ENCODE data around the gene BEX1.
"Not testable (repeated sequence)": the region's sequence is repeated elsewhere in the genome, so short reads cannot be mapped to it uniquely, and the experiment has no call there.

Gene BEX1

GRCh38 chrX:103063918-103064434, at the start of gene BEX1:
TSS of gene BEX1 (minus strand) at chrX:103064171. CDS start at chrX:103063274, 897 bp downstream.
- DNase-seq, result peak; percentile 71

GRCh38 chrX:103109497-103109896, 45.5 kb upstream of the BEX1 start:
- not testable (repeated sequence) for DNase-seq

DNA sequence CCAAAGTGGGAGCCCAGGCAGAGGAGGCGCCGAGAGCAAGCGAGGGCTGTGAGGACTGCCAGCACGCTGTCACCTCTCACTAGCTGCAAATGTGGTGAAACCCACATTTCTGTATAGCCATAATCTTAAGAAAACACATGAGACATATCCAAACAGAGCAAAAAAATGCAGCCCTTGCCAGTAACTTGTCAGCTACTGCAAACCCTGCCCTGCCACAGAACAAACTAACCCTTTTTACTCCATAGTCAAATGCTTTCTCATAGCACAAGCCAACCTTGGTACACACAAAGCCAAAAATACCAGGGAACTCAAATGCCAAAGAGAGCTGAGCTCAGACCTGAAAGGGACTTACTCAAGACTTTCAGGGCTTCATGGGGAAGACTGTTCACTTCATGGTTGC, 43.9 kb upstream of the BEX1 start:
- DNase-seq, result no peak

- not testable (repeated sequence) for DNase-seq
Observed at GRCh38 chrX:103107227-103107737, 43.3 kb upstream of the BEX1 start.

DNA sequence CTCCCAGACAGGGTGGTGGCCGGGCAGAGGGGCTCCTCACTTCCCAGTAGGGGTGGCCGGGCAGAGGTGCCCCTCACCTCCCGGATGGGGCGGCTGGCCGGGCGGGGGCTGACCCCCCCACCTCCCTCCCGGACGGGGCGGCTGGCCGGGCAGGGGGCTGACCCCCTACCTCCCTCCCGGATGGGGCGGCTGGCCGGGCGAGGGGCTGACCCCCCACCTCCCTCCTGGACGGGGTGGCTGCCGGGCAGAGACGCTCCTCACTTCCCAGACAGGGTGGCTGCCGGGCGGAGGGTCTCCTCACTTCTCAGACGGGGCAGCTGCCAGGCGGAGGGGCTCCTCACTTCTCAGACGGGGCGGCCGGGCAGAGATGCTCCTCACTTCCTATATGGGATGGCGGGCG, 40.4 kb upstream of the BEX1 start:
- not testable (repeated sequence) for DNase-seq

GRCh38 chrX:103103866-103104265, 39.9 kb upstream of the BEX1 start:
- not testable (repeated sequence) for DNase-seq

DNA sequence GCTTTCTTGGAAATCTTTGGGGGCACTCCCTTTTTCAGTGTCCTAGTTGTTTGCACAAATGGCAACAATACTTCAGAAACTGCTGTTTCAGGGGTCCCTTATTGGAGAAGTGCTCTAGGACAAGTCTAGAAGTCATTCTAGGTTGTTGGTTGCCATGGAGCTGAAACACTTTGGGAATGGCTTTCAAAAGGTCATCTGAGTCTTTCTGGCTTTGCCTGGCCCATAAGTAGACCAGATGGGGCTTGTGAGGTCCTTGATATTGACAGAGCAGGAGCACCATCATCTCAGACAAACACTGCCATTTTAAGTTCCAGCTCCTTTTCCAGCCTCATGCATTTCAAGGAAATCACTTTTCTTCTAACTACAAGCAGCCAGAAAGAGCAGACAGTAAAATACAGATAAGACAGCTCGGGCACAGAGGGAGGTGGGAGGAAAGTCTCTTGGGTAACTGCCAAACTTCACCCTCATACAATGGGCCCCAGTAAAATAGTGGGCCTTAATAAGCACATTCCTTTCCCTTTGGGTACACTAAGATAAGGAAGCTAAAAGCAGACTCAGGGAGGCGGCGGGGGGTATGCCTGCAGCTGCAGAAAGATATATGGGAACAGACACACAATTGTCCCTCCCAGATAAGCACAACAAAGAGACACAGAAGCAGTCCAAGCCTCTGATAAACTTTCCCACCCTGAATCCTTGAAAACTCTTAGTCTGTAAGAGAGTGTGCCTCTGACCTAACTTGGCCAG, 37.5 kb upstream of the BEX1 start:
- no peak for DNase-seq

GRCh38 chrX:103100484-103100883, 36.5 kb upstream of the BEX1 start:
- no peak for DNase-seq

DNA sequence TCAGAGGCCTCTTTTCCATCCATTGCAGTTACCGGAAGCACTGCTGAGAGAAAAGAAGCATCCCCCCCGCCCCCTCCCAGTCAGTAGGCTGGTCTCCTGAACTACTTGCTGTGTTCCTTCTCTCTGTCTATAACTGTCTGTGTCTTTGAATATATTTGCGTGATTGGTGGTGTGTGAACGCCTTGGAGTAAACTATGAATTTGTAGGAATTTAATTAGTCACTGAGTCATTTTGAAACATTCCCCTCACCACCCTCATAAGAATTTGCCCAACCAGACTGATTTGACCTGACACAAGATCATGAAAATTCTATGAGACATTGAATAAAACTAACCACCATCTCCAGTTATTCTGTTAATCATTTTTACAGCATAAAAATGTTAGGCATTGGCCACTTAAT, 35.7 kb upstream of the BEX1 start:
- no peak for DNase-seq

- DNase-seq, result no peak
Observed at GRCh38 chrX:103098488-103098887, 34.5 kb upstream of the BEX1 start.

DNA sequence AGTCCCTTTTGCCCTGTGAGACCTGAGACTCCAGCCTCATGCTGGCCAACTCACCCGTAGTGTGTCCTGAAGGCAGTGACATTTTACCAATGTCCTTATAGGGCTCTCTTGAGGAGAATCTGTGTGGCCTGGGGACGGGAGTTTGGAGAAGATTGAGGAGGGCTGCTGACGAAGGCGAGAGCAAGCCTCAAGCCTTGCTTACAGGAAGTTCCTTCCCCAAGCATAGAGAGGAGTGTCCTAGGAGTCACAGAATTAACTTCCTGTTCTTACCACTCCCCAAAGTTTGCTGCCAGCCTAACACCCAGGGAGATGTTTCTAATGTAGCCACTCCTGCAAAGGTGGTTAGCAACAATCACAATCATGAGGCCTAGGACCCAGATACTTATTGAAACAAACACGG, 29.0 kb upstream of the BEX1 start, which contains the start of gene NXF3:
TSS of gene NXF3 (minus strand) at position 202 of the 400 bp plus-strand sequence. CDS start at position 82, 120 bp downstream.
- DNase-seq, result no peak

DNA sequence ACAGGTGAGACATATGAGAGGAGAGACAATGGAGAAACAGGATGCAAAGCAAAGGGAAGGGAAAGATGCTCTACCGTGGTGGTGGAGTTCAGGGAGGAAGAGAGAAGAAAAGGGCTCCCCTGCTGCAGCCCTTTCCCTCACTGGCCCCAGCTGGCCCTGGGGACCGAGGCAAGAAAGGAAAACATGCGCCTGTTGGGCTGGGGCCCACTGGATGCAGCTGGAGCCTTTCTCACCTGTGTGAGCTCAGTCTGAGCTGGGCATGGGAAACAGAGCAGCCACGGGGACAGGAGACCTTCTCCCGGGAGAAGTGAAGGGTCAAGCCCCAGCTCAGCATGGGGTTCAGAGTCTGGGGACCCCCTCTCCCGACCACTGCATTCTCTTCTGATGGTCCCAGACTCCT, 17.1 kb upstream of the BEX1 start:
- no peak for DNase-seq

GRCh38 chrX:103073467-103073866, 9.5 kb upstream of the BEX1 start:
- DNase-seq, result no peak

GRCh38 chrX:103066606-103067005, 2.6 kb upstream of the BEX1 start:
- DNase-seq, result no peak

GRCh38 chrX:103063191-103063845, 653 bp downstream of the BEX1 start:
- no peak for DNase-seq

DNA sequence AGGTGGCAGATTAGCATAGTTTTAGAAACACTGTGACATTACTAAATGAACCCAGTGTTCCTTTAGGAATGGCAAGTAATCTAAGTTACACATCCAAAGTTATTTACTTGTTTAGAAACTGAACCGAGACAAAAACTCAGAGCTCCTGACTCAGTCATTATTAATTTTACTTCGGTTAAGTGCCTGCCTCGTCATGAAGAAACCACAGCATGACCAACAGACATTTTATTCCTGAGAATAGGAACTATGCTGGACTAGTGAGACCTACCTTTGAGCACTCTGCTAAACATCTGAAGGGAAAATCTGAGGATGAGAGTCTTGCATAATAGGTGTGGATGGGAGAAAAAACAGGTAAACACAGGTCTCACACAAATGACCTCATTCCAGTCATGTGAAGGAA, 2.5 kb downstream of the BEX1 start:
- DNase-seq, result no peak

DNA sequence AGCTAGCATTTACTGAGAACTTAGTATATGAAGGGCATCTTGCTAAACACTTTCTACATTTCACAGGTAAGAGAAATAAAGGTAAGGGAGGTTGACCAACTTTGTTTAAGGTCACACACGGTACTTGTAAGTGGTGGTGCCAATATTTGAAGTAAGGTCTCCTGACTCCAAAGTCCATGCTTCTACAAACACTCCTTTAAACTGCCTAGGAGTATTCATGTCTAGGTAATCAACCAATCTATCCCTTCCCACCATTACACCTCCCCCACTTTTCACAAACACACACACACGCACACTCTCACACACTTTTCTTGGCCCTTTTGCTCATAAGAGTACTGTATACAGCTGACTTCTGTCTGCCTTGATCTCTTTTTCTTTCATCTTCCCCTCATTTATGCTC, 7.1 kb downstream of the BEX1 start:
- no peak for DNase-seq

GRCh38 chrX:103052625-103053024, 11.3 kb downstream of the BEX1 start:
- no peak for DNase-seq

GRCh38 chrX:103051260-103051789, 12.6 kb downstream of the BEX1 start:
- DNase-seq, result no peak

DNA sequence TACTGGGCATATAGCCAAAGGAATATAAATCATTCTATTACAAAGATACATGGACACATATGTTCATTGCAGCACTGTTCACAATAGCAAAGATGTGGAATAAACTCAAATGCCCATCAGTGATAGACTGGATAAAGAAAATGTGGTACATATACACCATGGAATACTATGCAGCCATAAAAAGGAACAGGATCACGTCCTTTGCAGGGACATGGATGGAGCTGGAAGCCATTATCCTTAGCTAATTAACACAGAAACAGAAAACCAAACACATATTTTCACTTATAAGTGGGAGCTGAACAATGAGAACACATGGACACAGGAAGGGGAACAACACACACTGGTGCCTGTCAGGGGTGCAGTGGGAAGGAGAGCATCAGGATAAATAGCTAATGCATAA, 30.6 kb downstream of the BEX1 start:
- not testable (repeated sequence) for DNase-seq

- no peak for DNase-seq
Observed at GRCh38 chrX:103017542-103017941, 46.4 kb downstream of the BEX1 start.

DNA sequence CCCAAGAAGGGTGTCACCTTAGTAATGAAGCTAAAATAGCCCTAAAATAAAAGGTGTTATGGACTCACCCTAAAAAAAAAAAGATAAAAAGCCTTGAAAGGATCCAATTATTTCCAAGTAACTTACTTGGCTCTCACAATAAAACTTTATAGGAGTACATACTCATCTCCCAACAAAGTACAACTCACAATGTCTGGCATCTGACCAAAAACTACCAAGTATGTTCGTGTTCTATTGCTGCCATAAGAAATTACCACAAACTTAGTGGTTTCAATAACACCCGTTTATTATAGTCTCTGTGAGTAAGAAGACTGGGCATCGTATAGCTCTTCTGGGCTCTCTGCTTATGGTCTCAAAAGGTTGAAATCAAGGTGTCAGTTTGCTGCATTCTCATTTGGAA, 51.0 kb downstream of the BEX1 start:
- DNase-seq, result no peak
